ENCODE results near the gene SPOP. TPM values are rescaled to one million over a fixed set of nuclear protein-coding genes. Genes with fewer than 3 reads are reported as not detected.
"Not testable (repeated sequence)": the region's sequence is repeated elsewhere in the genome, so short reads cannot be mapped to it uniquely, and the experiment has no call there.

SPOP gene
- total RNA-seq (10 to 100 TPM; 83.1 to 86.1 TPM), polyA plus RNA-seq (100 to 1,000 TPM; 111 to 126 TPM)

DNA sequence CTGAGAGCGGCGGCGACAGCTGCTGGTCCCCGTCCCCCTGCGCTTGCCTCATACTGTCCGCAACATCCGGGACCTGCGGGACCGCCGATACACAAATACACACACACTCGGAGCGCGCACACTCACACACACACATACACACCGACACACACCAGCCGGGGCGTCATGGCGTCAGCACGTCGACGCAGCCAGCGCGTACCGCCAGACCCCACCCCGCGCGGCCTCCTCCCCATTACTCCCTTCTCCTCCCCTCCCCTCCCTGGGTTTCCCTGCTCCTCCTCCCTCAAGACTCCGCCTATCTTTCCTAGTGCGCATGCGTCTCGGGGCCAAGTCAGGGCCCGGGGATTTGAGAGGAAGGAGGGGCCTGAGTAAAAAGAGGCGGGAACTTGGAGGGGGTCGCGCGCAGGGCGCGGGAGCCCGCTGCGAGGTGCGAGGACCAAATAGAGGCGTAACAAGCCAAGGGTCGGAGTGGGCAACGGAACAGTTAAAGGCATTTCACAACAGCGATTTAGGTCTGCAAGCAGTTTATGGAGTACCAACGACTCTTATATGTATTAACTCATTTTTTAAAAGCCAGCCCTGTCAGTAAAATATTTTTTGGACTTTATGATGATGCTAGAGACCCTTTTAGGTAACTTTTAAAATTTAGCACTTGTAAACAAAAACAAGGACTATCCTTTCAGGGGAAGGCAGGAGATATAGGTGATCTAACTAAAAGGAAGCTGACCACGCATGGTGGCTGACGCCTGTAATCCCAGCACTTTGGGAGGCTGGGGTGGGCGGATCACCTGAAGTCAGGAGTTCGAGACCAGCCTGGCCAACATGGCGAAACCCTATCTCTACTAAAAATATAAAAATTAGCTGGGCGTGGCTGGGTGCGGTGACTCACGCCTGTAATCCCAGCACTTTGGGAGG lies at the start of gene SPOP:
Gene SPOP, minus strand, starts transcription at position 165 of the 915 bp plus-strand sequence. CDS start 55,287 bp downstream, outside the sequence.
- H3K4me1 ChIP-seq (ENCODE audit: insufficient read depth, low read length): peaks cover 42% of the 10 kb centered on the region
- peak; percentile 99 to 100 (median 100) for DNase-seq
- peaks cover 0 to 1% of the 10 kb centered on the region in 2 donors for H3K27me3 Mint-ChIP-seq
- peak within 1 kb of the TSS; percentile 91 to 99 (median 94) for H3K4me3 Mint-ChIP-seq
- CTCF ChIA-PET (ENCODE audit: partially characterized antibody): interaction anchor here (0.9 to 1.3 kb wide), 3 partner anchors 9 to 29 kb away, joined by 4 to 5 read pairs (median 4); partner anchors contain the start of gene SLC35B1
- peak within 1 kb of the TSS; percentile 95 to 100 for H3K4me3 ChIP-seq (ENCODE audit: low read length in 2 of 2)
- H3K36me3 Mint-ChIP-seq: peaks cover 16 to 29% of the 10 kb centered on the region in 2 donors
- H3K36me3 ChIP-seq (ENCODE audit: insufficient read depth, low read length): no peaks in the 10 kb centered on the region
- peaks cover 35 to 52% (median 42%) of the 10 kb centered on the region in 4 donors for H3K4me1 Mint-ChIP-seq
- H3K27ac Mint-ChIP-seq: peak within 1 kb of the TSS; percentile 93 to 99 (median 98)
- peak within 1 kb of the TSS; percentile 94 for H3K27ac ChIP-seq (ENCODE audit: low read depth, low read length)
- intact Hi-C loops (cut with micrococcal nuclease): loop anchor here (1.0 to 5.0 kb wide), 8 partner anchors 10 to 416 kb away; partner anchors contain the start of gene ZNF652
- peaks cover 0 to 10% (median 0%) of the 10 kb centered on the region in 8 donors for H3K9me3 Mint-ChIP-seq
- POLR2A ChIA-PET (ENCODE audit: partially characterized antibody): interaction anchor here (0.6 to 3.2 kb wide), 21 partner anchors 9 to 473 kb away, joined by 3 to 29 read pairs (median 4); partner anchors contain the start of genes FAM117A, KAT7, PHB1 and SLC35B1
- H3K27me3 ChIP-seq (ENCODE audit: insufficient read depth, low read length): no peaks in the 10 kb centered on the region
- no peaks in the 10 kb centered on the region for H3K9me3 ChIP-seq (ENCODE audit: control insufficient read depth in 1 of 2, low read length in 2 of 2)

- Histone ChIP-seq H3K36me3 (ENCODE audit: insufficient read depth, low read length) (peaks cover 67% of the 10 kb centered on the region), H3K27ac (ENCODE audit: low read depth, low read length) (no peak overlapping the region), H3K9me3 (ENCODE audit: control insufficient read depth in 1 of 2, low read length in 2 of 2) (no peaks in the 10 kb centered on the region), H3K4me1 (ENCODE audit: insufficient read depth, low read length) (peaks cover 51% of the 10 kb centered on the region), H3K27me3 (ENCODE audit: insufficient read depth, low read length) (no peaks in the 10 kb centered on the region), H3K4me3 (ENCODE audit: low read length in 2 of 2) (no peak overlapping the region)
- peaks cover 0 to 2% (median 0%) of the 10 kb centered on the region in 8 donors for H3K9me3 Mint-ChIP-seq
- DNase-seq: no peak
- intact Hi-C loops (cut with micrococcal nuclease): no loop called here
- CTCF ChIA-PET (ENCODE audit: partially characterized antibody): interaction anchor here (0.9 to 2.7 kb wide), 4 partner anchors 12 to 32 kb away, joined by 3 to 10 read pairs (median 4); no protein-coding TSS in a partner anchor
- H3K4me1 Mint-ChIP-seq: peaks cover 36 to 73% (median 48%) of the 10 kb centered on the region in 4 donors
- POLR2A ChIA-PET (ENCODE audit: partially characterized antibody): interaction anchor here (0.9 to 4.8 kb wide), 6 partner anchors 11 to 36 kb away, joined by 3 to 38 read pairs (median 8); partner anchors contain the start of genes FAM117A and SLC35B1
- H3K4me3 Mint-ChIP-seq: no peak overlapping the region
- H3K27me3 Mint-ChIP-seq: no peaks in the 10 kb centered on the region
- peaks cover 46 to 73% of the 10 kb centered on the region in 2 donors for H3K36me3 Mint-ChIP-seq
- peak overlapping the region; percentile 23 to 77 (median 61) for H3K27ac Mint-ChIP-seq
Observed at GRCh38 chr17:49727380-49727779, 49.5 kb upstream of the SPOP start.

DNA sequence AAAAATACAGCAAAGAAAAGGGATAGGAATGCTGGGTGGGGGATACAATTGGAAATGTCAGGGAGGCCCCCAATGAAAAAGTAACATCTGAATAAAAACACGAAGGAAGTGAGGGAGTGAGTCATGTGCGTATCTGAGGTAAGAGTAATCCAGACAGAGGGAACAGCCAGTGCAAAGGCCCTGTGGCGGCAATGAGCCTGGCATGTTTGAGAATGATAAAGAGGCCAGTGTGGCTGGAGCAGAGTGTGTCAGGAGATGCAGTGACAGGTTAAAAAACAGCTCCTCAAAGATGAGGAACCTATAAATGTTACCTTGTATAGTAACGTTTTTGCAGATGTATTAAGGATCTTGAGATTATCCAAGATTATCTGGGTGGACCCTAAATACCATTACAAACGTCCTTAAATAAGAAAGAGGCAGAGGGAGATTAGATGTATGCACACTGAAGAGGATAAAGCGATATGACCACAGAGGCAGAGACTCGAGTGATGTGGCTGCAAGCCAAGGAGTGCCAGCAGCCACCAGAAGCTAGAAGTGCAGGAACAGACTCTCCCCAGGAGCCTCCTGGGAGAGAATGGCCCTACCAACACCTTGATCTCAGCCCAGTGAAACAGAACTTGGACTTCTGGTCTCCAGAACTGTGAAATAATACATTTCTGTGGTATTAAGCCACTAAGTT lies 47.7 kb upstream of the SPOP start:
- CTCF ChIA-PET (ENCODE audit: partially characterized antibody): no interaction called here
- POLR2A ChIA-PET (ENCODE audit: partially characterized antibody): interaction anchor here (2.5 kb wide), 1 partner anchor 17 kb away, joined by 9 read pairs; the partner anchor contains the start of gene SLC35B1
- Histone ChIP-seq H3K27ac (ENCODE audit: low read depth, low read length) (peak overlapping the region; percentile 3), H3K4me1 (ENCODE audit: insufficient read depth, low read length) (peaks cover 38% of the 10 kb centered on the region), H3K9me3 (ENCODE audit: control insufficient read depth in 1 of 2, low read length in 2 of 2) (no peaks in the 10 kb centered on the region), H3K36me3 (ENCODE audit: insufficient read depth, low read length) (peaks cover 71% of the 10 kb centered on the region), H3K27me3 (ENCODE audit: insufficient read depth, low read length) (no peaks in the 10 kb centered on the region), H3K4me3 (ENCODE audit: low read length in 2 of 2) (no peak overlapping the region)
- intact Hi-C loops (cut with micrococcal nuclease): no loop called here
- H3K9me3 Mint-ChIP-seq: peaks cover 0 to 2% (median 0%) of the 10 kb centered on the region in 8 donors
- H3K36me3 Mint-ChIP-seq: peaks cover 50 to 74% of the 10 kb centered on the region in 2 donors
- H3K27ac Mint-ChIP-seq: peak overlapping the region in 6 of 7 donors; percentile 59 to 90 (median 80)
- no peak overlapping the region for H3K4me3 Mint-ChIP-seq
- no peaks in the 10 kb centered on the region for H3K27me3 Mint-ChIP-seq
- peaks cover 26 to 60% (median 41%) of the 10 kb centered on the region in 4 donors for H3K4me1 Mint-ChIP-seq
- no peak for DNase-seq

DNA sequence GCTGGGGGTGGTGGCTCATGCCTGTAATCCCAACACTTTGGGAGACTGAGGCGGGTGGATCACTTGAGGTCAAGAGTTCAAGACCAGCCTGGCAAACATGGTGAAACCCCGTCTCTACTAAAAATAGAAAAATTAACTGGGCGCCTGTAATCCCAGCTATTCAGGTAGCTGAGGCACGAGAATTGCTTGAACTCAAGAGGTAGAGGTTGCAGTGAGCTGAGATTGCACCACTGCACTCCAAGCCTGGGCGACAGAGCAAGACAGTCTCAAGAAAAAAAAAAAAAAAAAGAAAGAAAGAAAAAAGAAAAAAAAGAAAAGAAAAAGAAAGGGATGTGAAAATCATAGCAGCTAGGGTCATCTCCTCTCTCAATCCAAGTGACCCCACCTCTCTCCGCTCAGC lies 46.7 kb upstream of the SPOP start:
- H3K36me3 ChIP-seq (ENCODE audit: insufficient read depth, low read length): peaks cover 72% of the 10 kb centered on the region
- H3K9me3 ChIP-seq (ENCODE audit: control insufficient read depth in 1 of 2, low read length in 2 of 2); H3K4me3 ChIP-seq (ENCODE audit: low read length in 2 of 2); H3K27ac ChIP-seq (ENCODE audit: low read depth, low read length); H3K27me3 Mint-ChIP-seq; DNase-seq; H3K4me3 Mint-ChIP-seq; H3K9me3 Mint-ChIP-seq; H3K27me3 ChIP-seq (ENCODE audit: insufficient read depth, low read length); intact Hi-C loops (cut with micrococcal nuclease); CTCF ChIA-PET (ENCODE audit: partially characterized antibody): not testable (repeated sequence)
- peaks cover 24 to 55% (median 35%) of the 10 kb centered on the region in 4 donors for H3K4me1 Mint-ChIP-seq
- H3K4me1 ChIP-seq (ENCODE audit: insufficient read depth, low read length): peaks cover 28% of the 10 kb centered on the region
- H3K36me3 Mint-ChIP-seq: peaks cover 56 to 75% of the 10 kb centered on the region in 2 donors
- POLR2A ChIA-PET (ENCODE audit: partially characterized antibody): interaction anchor here (0.7 to 1.3 kb wide), 5 partner anchors 9 to 40 kb away, joined by 3 to 5 read pairs (median 3); partner anchors contain the start of gene SLC35B1
- H3K27ac Mint-ChIP-seq: peak overlapping the region; percentile 59 to 88 (median 82)

GRCh38 chr17:49723423-49723822 lies 45.5 kb upstream of the SPOP start:
- Mint-ChIP-seq H3K36me3 (peaks cover 52 to 77% of the 10 kb centered on the region in 2 donors), H3K4me3 (no peak overlapping the region), H3K4me1 (peaks cover 16 to 46% (median 26%) of the 10 kb centered on the region in 4 donors), H3K27me3 (no peaks in the 10 kb centered on the region), H3K9me3 (peaks cover 0 to 2% (median 0%) of the 10 kb centered on the region in 8 donors), H3K27ac (peak overlapping the region in 6 of 7 donors; percentile 59 to 86 (median 80))
- intact Hi-C loops (cut with micrococcal nuclease): no loop called here
- Histone ChIP-seq H3K27ac (ENCODE audit: low read depth, low read length) (no peak overlapping the region), H3K27me3 (ENCODE audit: insufficient read depth, low read length) (no peaks in the 10 kb centered on the region), H3K36me3 (ENCODE audit: insufficient read depth, low read length) (peaks cover 69% of the 10 kb centered on the region), H3K9me3 (ENCODE audit: control insufficient read depth in 1 of 2, low read length in 2 of 2) (no peaks in the 10 kb centered on the region), H3K4me3 (ENCODE audit: low read length in 2 of 2) (no peak overlapping the region), H3K4me1 (ENCODE audit: insufficient read depth, low read length) (peaks cover 17% of the 10 kb centered on the region)
- ChIA-PET POLR2A (ENCODE audit: partially characterized antibody) (interaction anchor here (1.3 to 2.1 kb wide), 4 partner anchors 14 to 41 kb away, joined by 5 to 7 read pairs (median 5); no protein-coding TSS in a partner anchor), CTCF (ENCODE audit: partially characterized antibody) (interaction anchor here (1.2 kb wide), 1 partner anchor 15 kb away, joined by 4 read pairs; no protein-coding TSS in a partner anchor)
- DNase-seq: no peak

GRCh38 chr17:49722066-49722465 lies 44.2 kb upstream of the SPOP start:
- ChIA-PET CTCF (ENCODE audit: partially characterized antibody) (interaction anchor here (1.1 to 2.0 kb wide), 3 partner anchors 13 to 57 kb away, joined by 3 to 12 read pairs (median 4); partner anchors contain the start of gene SLC35B1), POLR2A (ENCODE audit: partially characterized antibody) (interaction anchor here (1.0 to 2.1 kb wide), 6 partner anchors 11 to 42 kb away, joined by 3 to 7 read pairs (median 4); partner anchors contain the start of gene FAM117A)
- H3K4me1 Mint-ChIP-seq: peaks cover 18 to 46% (median 32%) of the 10 kb centered on the region in 4 donors
- H3K9me3 Mint-ChIP-seq: peaks cover 0 to 2% (median 0%) of the 10 kb centered on the region in 8 donors
- no peak for DNase-seq
- intact Hi-C loops (cut with micrococcal nuclease): no loop called here
- peak overlapping the region; percentile 46 to 81 (median 72) for H3K27ac Mint-ChIP-seq
- Histone ChIP-seq H3K4me3 (ENCODE audit: low read length in 2 of 2) (no peak overlapping the region), H3K27me3 (ENCODE audit: insufficient read depth, low read length) (no peaks in the 10 kb centered on the region), H3K9me3 (ENCODE audit: control insufficient read depth in 1 of 2, low read length in 2 of 2) (no peaks in the 10 kb centered on the region), H3K4me1 (ENCODE audit: insufficient read depth, low read length) (peaks cover 22% of the 10 kb centered on the region), H3K36me3 (ENCODE audit: insufficient read depth, low read length) (peaks cover 73% of the 10 kb centered on the region), H3K27ac (ENCODE audit: low read depth, low read length) (no peak overlapping the region)
- no peaks in the 10 kb centered on the region for H3K27me3 Mint-ChIP-seq
- H3K36me3 Mint-ChIP-seq: peaks cover 55 to 79% of the 10 kb centered on the region in 2 donors
- H3K4me3 Mint-ChIP-seq: no peak overlapping the region

All from CD4-positive, alpha-beta memory T cell (primary cell).